IMR-90 (cell line): ENCODE measurements around the gene KCNJ1.

Experiments used
- BHLHE40 ChIP-seq: fragments of 150-350 bp; IDR thresholded peaks from 2 replicates; pipeline ENCODE4 v1.6.1; 2016; ENCODE audit warnings: mild to moderate bottlenecking, low read depth, low read length
- CEBPB ChIP-seq: IDR thresholded peaks from 2 replicates; pipeline ENCODE4 v1.6.1; 2012; ENCODE audit warnings: low read depth, low read length, improper control_type of control experiment
- CHD1 ChIP-seq: IDR thresholded peaks from 2 replicates; pipeline ENCODE4 v1.6.1; 2012; ENCODE audit warnings: low read depth, low read length, improper control_type of control experiment
- ELK1 ChIP-seq: fragments of 150-350 bp; IDR thresholded peaks from 2 replicates; pipeline ENCODE4 v1.6.1; 2016; ENCODE audit warnings: low read depth, mild to moderate bottlenecking, low read length, moderate library complexity, borderline replicate concordance
- FOS ChIP-seq: fragments of 150-350 bp; IDR thresholded peaks from 2 replicates; pipeline ENCODE4 v1.6.1; 2016; ENCODE audit warnings: low read depth, low read length
- MAFK ChIP-seq: IDR thresholded peaks from 2 replicates; pipeline ENCODE4 v1.6.1; 2012; ENCODE audit warnings: low read depth, low read length, improper control_type of control experiment
- MXI1 ChIP-seq: IDR thresholded peaks from 2 replicates; pipeline ENCODE4 v1.6.1; 2012; ENCODE audit warnings: low read depth, mild to moderate bottlenecking, low read length, moderate library complexity, borderline replicate concordance
- NFE2L2 ChIP-seq: fragments of 150-350 bp; IDR thresholded peaks from 2 replicates; pipeline ENCODE4 v1.6.1; 2016; ENCODE audit warnings: low read depth, mild to moderate bottlenecking, low read length
- POLR2A ChIP-seq: IDR thresholded peaks from 2 replicates; pipeline ENCODE4 v1.6.1; 2012; ENCODE audit warnings: mild to moderate bottlenecking, low read depth, low read length
- RAD21 ChIP-seq: IDR thresholded peaks from 2 replicates; pipeline ENCODE4 v1.6.1; 2012; ENCODE audit warnings: low read length, improper control_type of control experiment
- RFX5 ChIP-seq: IDR thresholded peaks from 2 replicates; pipeline ENCODE4 v1.8.0; 2012; ENCODE audit warnings: low read depth, mild to moderate bottlenecking, low read length, moderate library complexity
- TF ChIP-seq, protein P1 (sequence below): conservative IDR thresholded peaks from 2 replicates; pipeline ENCODE4 v1.5.1; 2012; ENCODE audit warnings: mild to moderate bottlenecking, low read depth, low read length, improper control_type of control experiment

DNA sequence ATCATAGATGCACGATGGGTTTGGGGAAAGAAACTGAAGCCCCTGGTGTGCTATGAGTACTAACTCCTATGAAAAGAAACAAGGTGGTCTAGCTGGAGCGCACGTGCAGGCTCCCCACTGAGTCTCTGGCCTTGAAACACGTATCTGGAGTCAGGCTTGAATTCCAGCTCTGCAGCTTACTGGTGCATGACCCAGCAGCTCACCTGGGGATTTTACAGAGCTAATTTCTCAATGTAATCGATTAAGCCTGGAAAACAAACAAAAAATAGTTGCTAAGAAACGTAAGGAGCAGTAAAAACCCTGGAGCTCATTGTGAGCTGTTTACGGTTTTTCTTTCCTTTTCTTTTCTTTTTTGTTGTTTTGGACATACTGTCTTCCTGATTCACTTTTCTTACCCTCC is 12.3 kb downstream of the KCNJ1 start:
- TF ChIP-seq, protein P1, sequence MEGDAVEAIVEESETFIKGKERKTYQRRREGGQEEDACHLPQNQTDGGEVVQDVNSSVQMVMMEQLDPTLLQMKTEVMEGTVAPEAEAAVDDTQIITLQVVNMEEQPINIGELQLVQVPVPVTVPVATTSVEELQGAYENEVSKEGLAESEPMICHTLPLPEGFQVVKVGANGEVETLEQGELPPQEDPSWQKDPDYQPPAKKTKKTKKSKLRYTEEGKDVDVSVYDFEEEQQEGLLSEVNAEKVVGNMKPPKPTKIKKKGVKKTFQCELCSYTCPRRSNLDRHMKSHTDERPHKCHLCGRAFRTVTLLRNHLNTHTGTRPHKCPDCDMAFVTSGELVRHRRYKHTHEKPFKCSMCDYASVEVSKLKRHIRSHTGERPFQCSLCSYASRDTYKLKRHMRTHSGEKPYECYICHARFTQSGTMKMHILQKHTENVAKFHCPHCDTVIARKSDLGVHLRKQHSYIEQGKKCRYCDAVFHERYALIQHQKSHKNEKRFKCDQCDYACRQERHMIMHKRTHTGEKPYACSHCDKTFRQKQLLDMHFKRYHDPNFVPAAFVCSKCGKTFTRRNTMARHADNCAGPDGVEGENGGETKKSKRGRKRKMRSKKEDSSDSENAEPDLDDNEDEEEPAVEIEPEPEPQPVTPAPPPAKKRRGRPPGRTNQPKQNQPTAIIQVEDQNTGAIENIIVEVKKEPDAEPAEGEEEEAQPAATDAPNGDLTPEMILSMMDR = no peak
- TF ChIP-seq MXI1 (no peak), FOS (no peak), POLR2A (no peak), RFX5 (no peak), RAD21 (no peak), BHLHE40 (no peak), CEBPB (no peak), MAFK (no peak), NFE2L2 (no peak), ELK1 (no peak), CHD1 (no peak)
